IMR-90 (cell line): ENCODE results near the gene LIPG. TPM values are rescaled to one million over a fixed set of nuclear protein-coding genes. Genes with fewer than 3 reads are reported as not detected.

Experiments
- ATAC-seq: fragments of 200-7000 bp; cut with Tn5 transposase; 2 replicates; pipeline ENCODE4 v1.9.1; 2020; ENCODE audit warnings: low read depth, mild to moderate bottlenecking, moderate library complexity
- BruUV-seq: library from RNA; stranded (reverse); fragments of 400-500 nt; replicated peaks from 2 replicates; lab custom pipeline; 2021; lab: Mats Ljungman, UMichigan
- CTCF ChIA-PET: fragments of 300-600 bp; formaldehyde crosslinking; extraction: SDS; loops from one replicate; lab custom pipeline; 2021; ENCODE audit warnings: antibody characterized with exemption; lab: Yijun Ruan, JAX
- POLR2A ChIA-PET: fragments of 300-600 bp; sonication (Branson Sonifier 250); formaldehyde crosslinking; loops from one replicate; lab custom pipeline; 2022; ENCODE audit warnings: antibody characterized with exemption; ENCODE audit not compliant: unreplicated experiment; lab: Charles Lee
- DNase-seq: peaks from one replicate; pipeline ENCODE4 v3.0.0; 2013
- H2AFZ ChIP-seq: replicated peaks from 2 replicates; pipeline ENCODE3; 2013; ENCODE audit warnings: low read length, mild to moderate bottlenecking; ENCODE audit not compliant: poor library complexity
- H2AK5ac ChIP-seq: 2 replicates; pipeline ENCODE4 v1.6.1; 2013; ENCODE audit warnings: low read depth, low read length, inconsistent platforms
- H2AK9ac ChIP-seq: replicated peaks from 2 replicates; pipeline ENCODE3; 2013; ENCODE audit warnings: mild to moderate bottlenecking, low read depth, low read length, moderate library complexity; ENCODE audit not compliant: poor library complexity
- H2BK120ac ChIP-seq: 2 replicates; pipeline ENCODE4 v1.6.1; 2013; ENCODE audit warnings: low read depth, low read length, inconsistent platforms
- H2BK15ac ChIP-seq: 3 replicates; pipeline ENCODE4 v1.6.1; 2013; ENCODE audit warnings: low read depth, low read length, inconsistent platforms
- H2BK20ac ChIP-seq: 2 replicates; pipeline ENCODE4 v1.6.1; 2013; ENCODE audit warnings: low read depth, mild to moderate bottlenecking, inconsistent platforms, low read length, moderate library complexity
- H2BK5ac ChIP-seq: 2 replicates; pipeline ENCODE4 v1.6.1; 2013; ENCODE audit warnings: mild to moderate bottlenecking, low read depth, low read length, inconsistent platforms; ENCODE audit not compliant: poor library complexity, severe bottlenecking
- H3K14ac ChIP-seq: replicated peaks from 2 replicates; pipeline ENCODE4 v1.6.1; 2013; ENCODE audit warnings: low read depth, low read length, inconsistent platforms
- H3K18ac ChIP-seq: 2 replicates; pipeline ENCODE4 v1.6.1; 2013; ENCODE audit warnings: low read depth, low read length, control low read depth
- H3K23ac ChIP-seq: 2 replicates; pipeline ENCODE4 v1.6.1; 2013; ENCODE audit warnings: low read depth, low read length, inconsistent platforms
- H3K27ac ChIP-seq: 2 replicates; pipeline ENCODE4 v1.5.1; 2013; ENCODE audit warnings: mild to moderate bottlenecking, control low read depth, low read length; ENCODE audit not compliant: insufficient read depth
- H3K27me3 ChIP-seq: 2 replicates; pipeline ENCODE4 v1.6.1; 2013; ENCODE audit warnings: low read length; ENCODE audit not compliant: control insufficient read depth, insufficient read depth
- H3K36me3 ChIP-seq: 2 replicates; pipeline ENCODE4 v1.6.1; 2013; ENCODE audit warnings: low read length, mixed read lengths; ENCODE audit not compliant: control insufficient read depth, insufficient read depth
- H3K4ac ChIP-seq: 2 replicates; pipeline ENCODE4 v1.6.1; 2013; ENCODE audit warnings: low read depth, low read length, inconsistent platforms
- H3K4me1 ChIP-seq: 2 replicates; pipeline ENCODE4 v1.6.1; 2013; ENCODE audit warnings: low read length, mixed read lengths; ENCODE audit not compliant: control insufficient read depth, insufficient read depth
- H3K4me2 ChIP-seq: 2 replicates; pipeline ENCODE4 v1.6.1; 2013; ENCODE audit warnings: low read depth, mild to moderate bottlenecking, control low read depth, low read length, moderate library complexity
- H3K4me3 ChIP-seq: 2 replicates; pipeline ENCODE4 v1.5.1; 2013; ENCODE audit warnings: low read depth, mild to moderate bottlenecking, control low read depth, low read length, moderate library complexity; ENCODE audit not compliant: insufficient read depth
- H3K56ac ChIP-seq: 2 replicates; pipeline ENCODE4 v1.6.1; 2013; ENCODE audit warnings: low read length, inconsistent platforms; ENCODE audit not compliant: insufficient read depth; ENCODE audit errors: extremely low read depth
- H3K79me1 ChIP-seq, 2 experiments: 2 replicates each; pipeline ENCODE4 v1.6.1; 2013; ENCODE audit warnings: low read length in 2 of 2, inconsistent platforms in 1 of 2, low read depth in 1 of 2
- H3K9ac ChIP-seq: 2 replicates; pipeline ENCODE4 v1.6.1; 2013; ENCODE audit warnings: low read depth, low read length, control low read depth
- H3K9me1 ChIP-seq: 2 replicates; pipeline ENCODE4 v1.6.1; 2013; ENCODE audit warnings: low read length, inconsistent platforms; ENCODE audit not compliant: insufficient read depth
- H3K9me3 ChIP-seq: 2 replicates; pipeline ENCODE4 v1.6.1; 2013; ENCODE audit warnings: low read length; ENCODE audit not compliant: control insufficient read depth, insufficient read depth
- H4K20me1 ChIP-seq: 2 replicates; pipeline ENCODE4 v1.6.1; 2013; ENCODE audit warnings: low read length, inconsistent platforms; ENCODE audit not compliant: insufficient read depth
- H4K5ac ChIP-seq: 2 replicates; pipeline ENCODE4 v1.6.1; 2013; ENCODE audit warnings: mild to moderate bottlenecking, low read depth, low read length, control low read depth
- H4K8ac ChIP-seq, 2 experiments: 2 replicates each; pipeline ENCODE4 v1.6.1; 2013; ENCODE audit warnings: low read depth in 2 of 2, low read length in 2 of 2, control low read depth in 1 of 2, inconsistent platforms in 1 of 2
- H4K91ac ChIP-seq: 2 replicates; pipeline ENCODE4 v1.6.1; 2013; ENCODE audit warnings: low read depth, low read length, inconsistent platforms; ENCODE audit not compliant: insufficient read depth
- CEBPB ChIP-seq: IDR thresholded peaks from 2 replicates; pipeline ENCODE4 v1.6.1; 2012; ENCODE audit warnings: low read depth, low read length, improper control_type of control experiment
- CTCF ChIP-seq: conservative IDR thresholded peaks from 2 replicates; pipeline ENCODE4 v1.5.1; 2012; ENCODE audit warnings: mild to moderate bottlenecking, low read depth, low read length, improper control_type of control experiment
- ELK1 ChIP-seq: fragments of 150-350 bp; IDR thresholded peaks from 2 replicates; pipeline ENCODE4 v1.6.1; 2016; ENCODE audit warnings: low read depth, mild to moderate bottlenecking, low read length, moderate library complexity, borderline replicate concordance
- MAFK ChIP-seq: IDR thresholded peaks from 2 replicates; pipeline ENCODE4 v1.6.1; 2012; ENCODE audit warnings: low read depth, low read length, improper control_type of control experiment
- MAZ ChIP-seq: IDR thresholded peaks from 2 replicates; pipeline ENCODE4 v1.6.1; 2012; ENCODE audit warnings: low read depth, mild to moderate bottlenecking, low read length, improper control_type of control experiment, moderate library complexity, borderline replicate concordance
- NFE2L2 ChIP-seq: fragments of 150-350 bp; IDR thresholded peaks from 2 replicates; pipeline ENCODE4 v1.6.1; 2016; ENCODE audit warnings: low read depth, mild to moderate bottlenecking, low read length
- POLR2A ChIP-seq: IDR thresholded peaks from 2 replicates; pipeline ENCODE4 v1.6.1; 2012; ENCODE audit warnings: mild to moderate bottlenecking, low read depth, low read length
- RAD21 ChIP-seq: IDR thresholded peaks from 2 replicates; pipeline ENCODE4 v1.6.1; 2012; ENCODE audit warnings: low read length, improper control_type of control experiment
- RCOR1 ChIP-seq: IDR thresholded peaks from 2 replicates; pipeline ENCODE4 v1.6.1; 2012; ENCODE audit warnings: mild to moderate bottlenecking, low read length, improper control_type of control experiment; ENCODE audit not compliant: insufficient replicate concordance
- RFX5 ChIP-seq: IDR thresholded peaks from 2 replicates; pipeline ENCODE4 v1.8.0; 2012; ENCODE audit warnings: low read depth, mild to moderate bottlenecking, low read length, moderate library complexity
- SMC3 ChIP-seq: fragments of 150-350 bp; IDR thresholded peaks from 2 replicates; pipeline ENCODE4 v1.6.1; 2016; ENCODE audit warnings: low read depth, mild to moderate bottlenecking, antibody characterized with exemption, low read length, moderate library complexity
- USF2 ChIP-seq: fragments of 150-350 bp; IDR thresholded peaks from 2 replicates; pipeline ENCODE4 v1.6.1; 2017; ENCODE audit warnings: mild to moderate bottlenecking, antibody characterized with exemption, low read length, low read depth
- WGBS, 2 experiments: methylation state at CpG; one replicate each; pipeline versions ENCODE4 v1.1.5 to v1.1.7; 2013; ENCODE audit warnings: missing lambda C conversion rate in 2 of 2; ENCODE audit not compliant: insufficient read length in 1 of 2; ENCODE audit errors: extremely low coverage in 2 of 2; 5-methylcytosine and 5-hydroxymethylcytosine counted together
- dilution Hi-C: fragments of 300-500 bp; cut with HindIII; formaldehyde crosslinking; loops from one replicate; pipeline ENCODE4 v1.14.3; 2018; ENCODE audit warnings: low sequenced_read_pairs; ENCODE audit not compliant: unreplicated experiment
- in situ Hi-C: fragments of 300-500 bp; cut with MboI; formaldehyde crosslinking; loops from 3 replicates; pipeline ENCODE4 v1.14.3; 2019; ENCODE audit warnings: low sequenced_read_pairs, inconsistent platforms, mixed read lengths
- intact Hi-C: fragments of 100-400 bp; cut with micrococcal nuclease; formaldehyde crosslinking; loops from 2 replicates; pipeline ENCODE4 v1.10.0; 2022
- polyA plus RNA-seq, 3 experiments: library from polyadenylated mRNA; depleted of rRNA; stranded (reverse); fragments of >200 nt; gene quantifications; 2 replicates each; pipeline ENCODE4 v1.2.3, GENCODE V29; 2012; ENCODE audit warnings: low replicate concordance in 1 of 3
- total RNA-seq: library from RNA; depleted of rRNA; stranded (reverse); fragments of >200 nt; gene quantifications from 2 replicates; pipeline ENCODE4 v1.2.3, GENCODE V29; 2012

Gene LIPG
- total and polyA plus RNA-seq, 2 of the 4 experiments (the other 2 are of a cell fraction), result under 0.01 to 0.14 TPM

GRCh38 chr18:49638209-49638785 lies 76.4 kb downstream of the LIPG start:
- H3K9me1 ChIP-seq, result no peaks in the 10 kb centered on the region
- no peaks in the 10 kb centered on the region for H3K79me1 ChIP-seq
- no peak overlapping the region for H3K4ac ChIP-seq
- no peak overlapping the region for H3K4me2 ChIP-seq
- no peaks in the 10 kb centered on the region for H3K9me3 ChIP-seq
- no peak overlapping the region for H2BK15ac ChIP-seq
- TF ChIP-seq USF2, result no peak
- no peak for TF ChIP-seq NFE2L2
- TF ChIP-seq ELK1, result no peak
- TF ChIP-seq CTCF, result no peak
- TF ChIP-seq RFX5, result no peak
- TF ChIP-seq RCOR1, result no peak
- TF ChIP-seq RAD21, result no peak
- TF ChIP-seq MAZ, result no peak
- TF ChIP-seq MAFK, result no peak
- TF ChIP-seq POLR2A, result no peak
- TF ChIP-seq CEBPB, result no peak
- no peak for TF ChIP-seq SMC3
- H4K91ac ChIP-seq, result no peak overlapping the region
- ATAC-seq, result no peak
- no peak overlapping the region for H2BK5ac ChIP-seq
- no peaks in the 10 kb centered on the region for H3K36me3 ChIP-seq
- WGBS, 2 experiments, result no CpG with 5 or more reads among the region's 4 CpGs
- H3K4me3 ChIP-seq, result no peak overlapping the region
- ChIA-PET CTCF (interaction anchor here (0.5 to 0.6 kb wide), 2 partner anchors 19 to 1027 kb away, joined by 3 read pairs; no protein-coding TSS in a partner anchor), POLR2A (no interaction called here)
- peaks cover 21% of the 10 kb centered on the region for H3K27me3 ChIP-seq
- DNase-seq, result no peak
- no TSS peak for BruUV-seq
- intact Hi-C loops (no loop called here), in situ Hi-C loops (no loop called here), dilution Hi-C loops (no loop called here)
- H3K56ac ChIP-seq, result no peak overlapping the region
- H3K9ac ChIP-seq, result no peak overlapping the region
- no peaks in the 10 kb centered on the region for H4K20me1 ChIP-seq
- no peak overlapping the region for H2BK20ac ChIP-seq
- H3K23ac ChIP-seq, result no peak overlapping the region
- H3K18ac ChIP-seq, result no peak overlapping the region
- no peak overlapping the region for H2AFZ ChIP-seq
- no peak overlapping the region for H4K8ac ChIP-seq
- H3K4me1 ChIP-seq, result no peaks in the 10 kb centered on the region
- H2AK9ac ChIP-seq, result no peak overlapping the region
- no peak overlapping the region for H4K5ac ChIP-seq
- H2AK5ac ChIP-seq, result no peak overlapping the region
- no peak overlapping the region for H3K14ac ChIP-seq
- H2BK120ac ChIP-seq, result no peak overlapping the region
- H3K27ac ChIP-seq, result no peak overlapping the region
